Neural cell (in vitro differentiated cells): ENCODE measurements around the gene PPP1R36. TPM values are rescaled to one million over a fixed set of nuclear protein-coding genes. Genes with fewer than 3 reads are reported as not detected.

Source experiments
- H2AFZ ChIP-seq: fragments of 200-600, 300-800 bp; sonication (generic), shearing (Covaris generic); 2 replicates; pipeline ENCODE4 v1.6.0; 2014; ENCODE audit warnings: low read depth, mild to moderate bottlenecking, antibody characterized with exemption, low read length, moderate library complexity
- H3F3A ChIP-seq: fragments of 200-600 bp; shearing (Covaris generic); 2 replicates; pipeline ENCODE4 v1.6.1; 2016; ENCODE audit warnings: mild to moderate bottlenecking, moderate library complexity, mixed read lengths, antibody characterized with exemption, low read length; ENCODE audit not compliant: insufficient read depth, poor library complexity, severe bottlenecking
- H3K27ac ChIP-seq: fragments of 200-600, 300-800 bp; sonication (generic), shearing (Covaris generic); 2 replicates; pipeline ENCODE4 v1.5.1; 2014; ENCODE audit warnings: mild to moderate bottlenecking, low read length, moderate library complexity
- H3K27me3 ChIP-seq: fragments of 300-800, 200-600 bp; sonication (generic), shearing (Covaris generic); 2 replicates; pipeline ENCODE4 v1.6.0; 2014; ENCODE audit warnings: mild to moderate bottlenecking, low read depth, low read length, moderate library complexity; ENCODE audit not compliant: insufficient read depth
- H3K36me3 ChIP-seq: fragments of 300-800, 200-600 bp; sonication (generic), shearing (Covaris generic); 2 replicates; pipeline ENCODE4 v1.5.1; 2014; ENCODE audit warnings: mild to moderate bottlenecking, antibody characterized with exemption, low read length, moderate library complexity; ENCODE audit not compliant: insufficient read depth
- H3K4me2 ChIP-seq: fragments of 300-800, 200-600 bp; sonication (generic), shearing (Covaris generic); 2 replicates; pipeline ENCODE4 v1.6.0; 2014; ENCODE audit warnings: mild to moderate bottlenecking, low read length
- H3K4me3 ChIP-seq: fragments of 300-800, 200-600 bp; sonication (generic), shearing (Covaris generic); 2 replicates; pipeline ENCODE4 v1.5.1; 2014; ENCODE audit warnings: mild to moderate bottlenecking, low read length, moderate library complexity
- H3K79me2 ChIP-seq: fragments of 200-600 bp; shearing (Covaris generic); replicated peaks from 2 replicates; pipeline ENCODE4 v1.6.0; 2014; ENCODE audit warnings: mild to moderate bottlenecking, low read length, moderate library complexity; ENCODE audit not compliant: insufficient read depth
- H3K9ac ChIP-seq: fragments of 300-800, 200-600 bp; sonication (generic), shearing (Covaris generic); 2 replicates; pipeline ENCODE4 v1.6.1; 2016; ENCODE audit warnings: mild to moderate bottlenecking, low read length, mixed read lengths
- H3K9me2 ChIP-seq: fragments of 200-600 bp; shearing (Covaris generic); 2 replicates; pipeline ENCODE4 v1.6.1; 2016; ENCODE audit warnings: mild to moderate bottlenecking, low read length, mixed read lengths; ENCODE audit not compliant: insufficient read depth
- H3K9me3 ChIP-seq: fragments of 200-600, 300-800 bp; sonication (generic), shearing (Covaris generic); 2 replicates; pipeline ENCODE4 v1.6.1; 2016; ENCODE audit warnings: mild to moderate bottlenecking, mixed run types, low read length, moderate library complexity, mixed read lengths
- H4K20me1 ChIP-seq: fragments of 200-600 bp; shearing (Covaris generic); 2 replicates; pipeline ENCODE4 v1.6.1; 2016; ENCODE audit warnings: mild to moderate bottlenecking, mixed run types; ENCODE audit not compliant: insufficient read depth
- CTCF ChIP-seq: fragments of 450-650 bp; IDR thresholded peaks from 2 replicates; pipeline ENCODE4 v1.5.1; 2014; ENCODE audit warnings: antibody characterized with exemption, mild to moderate bottlenecking, moderate library complexity; ENCODE audit not compliant: poor library complexity, severe bottlenecking
- EP300 ChIP-seq: fragments of 450-650 bp; conservative IDR thresholded peaks from 2 replicates; pipeline ENCODE4 v1.6.1; 2014; ENCODE audit warnings: antibody characterized with exemption, mild to moderate bottlenecking, moderate library complexity; ENCODE audit not compliant: poor library complexity, severe bottlenecking
- EZH2 ChIP-seq: fragments of 200-600, 300-800 bp; shearing (Covaris generic), sonication (generic); IDR thresholded peaks from 2 replicates; pipeline ENCODE4 v1.6.1; 2014; ENCODE audit warnings: antibody characterized with exemption, low read length, borderline replicate concordance, mild to moderate bottlenecking; ENCODE audit not compliant: insufficient read depth, poor library complexity, severe bottlenecking
- MXI1 ChIP-seq: fragments of 450-650 bp; conservative IDR thresholded peaks from 2 replicates; pipeline ENCODE4 v1.6.1; 2014; ENCODE audit warnings: antibody characterized with exemption, mild to moderate bottlenecking; ENCODE audit not compliant: poor library complexity, severe bottlenecking
- POLR2AphosphoS5 ChIP-seq: IDR thresholded peaks from 2 replicates; pipeline ENCODE4 v1.6.1; 2012
- RAD21 ChIP-seq: fragments of 450-650 bp; conservative IDR thresholded peaks from 2 replicates; pipeline ENCODE4 v1.6.1; 2014; ENCODE audit warnings: antibody characterized with exemption, mild to moderate bottlenecking, moderate library complexity
- SMC3 ChIP-seq: fragments of 450-650 bp; conservative IDR thresholded peaks from 2 replicates; pipeline ENCODE4 v1.6.1; 2014; ENCODE audit warnings: antibody characterized with exemption, mild to moderate bottlenecking, moderate library complexity; ENCODE audit not compliant: poor library complexity
- polyA plus RNA-seq: library from polyadenylated mRNA; depleted of rRNA; stranded (reverse); fragments of >200 nt; gene quantifications from 2 replicates; pipeline ENCODE4 v1.2.3, GENCODE V29; 2014
- TF ChIP-seq, protein P1 (sequence below): IDR thresholded peaks from 2 replicates; pipeline ENCODE4 v1.6.1; 2012; ENCODE audit warnings: borderline replicate concordance

The PPP1R36 gene
- polyA plus RNA-seq, 1 donor from 2014 or later: not detected

- H3K4me3 ChIP-seq: no peak overlapping the region
- H2AFZ ChIP-seq: no peak overlapping the region
- peak; percentile 23 for TF ChIP-seq POLR2AphosphoS5
- TF ChIP-seq EP300: no peak
- no peak for TF ChIP-seq MXI1
- no peak for TF ChIP-seq EZH2
- TF ChIP-seq, protein P1, sequence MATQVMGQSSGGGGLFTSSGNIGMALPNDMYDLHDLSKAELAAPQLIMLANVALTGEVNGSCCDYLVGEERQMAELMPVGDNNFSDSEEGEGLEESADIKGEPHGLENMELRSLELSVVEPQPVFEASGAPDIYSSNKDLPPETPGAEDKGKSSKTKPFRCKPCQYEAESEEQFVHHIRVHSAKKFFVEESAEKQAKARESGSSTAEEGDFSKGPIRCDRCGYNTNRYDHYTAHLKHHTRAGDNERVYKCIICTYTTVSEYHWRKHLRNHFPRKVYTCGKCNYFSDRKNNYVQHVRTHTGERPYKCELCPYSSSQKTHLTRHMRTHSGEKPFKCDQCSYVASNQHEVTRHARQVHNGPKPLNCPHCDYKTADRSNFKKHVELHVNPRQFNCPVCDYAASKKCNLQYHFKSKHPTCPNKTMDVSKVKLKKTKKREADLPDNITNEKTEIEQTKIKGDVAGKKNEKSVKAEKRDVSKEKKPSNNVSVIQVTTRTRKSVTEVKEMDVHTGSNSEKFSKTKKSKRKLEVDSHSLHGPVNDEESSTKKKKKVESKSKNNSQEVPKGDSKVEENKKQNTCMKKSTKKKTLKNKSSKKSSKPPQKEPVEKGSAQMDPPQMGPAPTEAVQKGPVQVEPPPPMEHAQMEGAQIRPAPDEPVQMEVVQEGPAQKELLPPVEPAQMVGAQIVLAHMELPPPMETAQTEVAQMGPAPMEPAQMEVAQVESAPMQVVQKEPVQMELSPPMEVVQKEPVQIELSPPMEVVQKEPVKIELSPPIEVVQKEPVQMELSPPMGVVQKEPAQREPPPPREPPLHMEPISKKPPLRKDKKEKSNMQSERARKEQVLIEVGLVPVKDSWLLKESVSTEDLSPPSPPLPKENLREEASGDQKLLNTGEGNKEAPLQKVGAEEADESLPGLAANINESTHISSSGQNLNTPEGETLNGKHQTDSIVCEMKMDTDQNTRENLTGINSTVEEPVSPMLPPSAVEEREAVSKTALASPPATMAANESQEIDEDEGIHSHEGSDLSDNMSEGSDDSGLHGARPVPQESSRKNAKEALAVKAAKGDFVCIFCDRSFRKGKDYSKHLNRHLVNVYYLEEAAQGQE: peak; percentile 76
- TF ChIP-seq SMC3: no peak
- peak overlapping the region; percentile 14 for H3K27ac ChIP-seq
- H3F3A ChIP-seq: no peaks in the 10 kb centered on the region
- no peaks in the 10 kb centered on the region for H3K27me3 ChIP-seq
- H3K9me2 ChIP-seq: no peaks in the 10 kb centered on the region
- H3K36me3 ChIP-seq: no peaks in the 10 kb centered on the region
- no peaks in the 10 kb centered on the region for H3K79me2 ChIP-seq
- H3K4me2 ChIP-seq: no peak overlapping the region
- H3K9me3 ChIP-seq: no peaks in the 10 kb centered on the region
- no peaks in the 10 kb centered on the region for H4K20me1 ChIP-seq
- no peak overlapping the region for H3K9ac ChIP-seq
Measured at GRCh38 chr14:64591809-64592208, 42.0 kb downstream of the PPP1R36 start.

DNA sequence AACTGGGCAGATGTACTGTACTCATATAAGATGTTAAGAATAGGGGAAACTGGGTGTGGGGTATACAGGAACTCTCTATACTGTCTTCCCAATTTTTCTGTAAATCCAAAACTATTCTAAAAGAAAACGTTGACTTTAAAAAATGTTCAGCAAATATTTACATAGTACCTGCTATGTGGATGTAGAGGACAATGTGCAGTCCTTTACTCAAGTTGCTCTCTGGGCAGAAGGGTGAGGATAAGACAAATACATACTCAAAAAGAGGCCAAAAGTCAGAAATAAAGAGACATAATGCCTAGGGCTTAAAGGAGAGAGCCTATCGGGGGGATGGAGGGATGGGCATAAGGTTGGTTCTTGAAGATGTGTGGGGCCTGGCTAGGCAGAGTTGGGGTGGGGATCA lies 44.7 kb downstream of the PPP1R36 start:
- Histone ChIP-seq H3K9ac (no peak overlapping the region), H3K9me2 (no peaks in the 10 kb centered on the region), H2AFZ (no peak overlapping the region), H3K4me2 (no peak overlapping the region), H3K27me3 (no peaks in the 10 kb centered on the region), H4K20me1 (no peaks in the 10 kb centered on the region), H3K79me2 (no peaks in the 10 kb centered on the region), H3K27ac (no peak overlapping the region), H3K9me3 (no peaks in the 10 kb centered on the region), H3K36me3 (no peaks in the 10 kb centered on the region), H3K4me3 (no peak overlapping the region), H3F3A (no peaks in the 10 kb centered on the region)
- TF ChIP-seq RAD21: no peak
- TF ChIP-seq, protein P1: no peak
- no peak for TF ChIP-seq POLR2AphosphoS5
- no peak for TF ChIP-seq SMC3
- no peak for TF ChIP-seq CTCF
- no peak for TF ChIP-seq MXI1
- no peak for TF ChIP-seq EP300
